ENCODE measurements around the gene GPR45. TPM values are rescaled to one million over a fixed set of nuclear protein-coding genes. Genes with fewer than 3 reads are reported as not detected.

The GPR45 gene
- total and polyA plus RNA-seq, 2 donors from 2014 or later, result not detected

GRCh38 chr2:105215586-105216192, 25.9 kb upstream of the GPR45 start:
- no peaks in the 10 kb centered on the region for H3K9me3 ChIP-seq (ENCODE audit: control insufficient read depth in 2 of 3, insufficient read depth in 1 of 3, low read length in 3 of 3)
- H3K27me3 ChIP-seq (ENCODE audit: control insufficient read depth, insufficient read depth, low read length), result no peaks in the 10 kb centered on the region
- H3K36me3 ChIP-seq (ENCODE audit: control insufficient read depth in 2 of 3, insufficient read depth in 3 of 3, low read length in 3 of 3), result no peaks in the 10 kb centered on the region
- no peak for FAIRE-seq
- TF ChIP-seq CTCF (IDR thresholded peaks at IDR 0.05; ENCODE audit: borderline replicate concordance, extremely low read depth, insufficient read depth), result no peak
- intact Hi-C loops (cut with DNase I), result no loop called here
- H3K4me3 ChIP-seq (ENCODE audit: low read length in 3 of 3), result no peak overlapping the region
- DNase-seq, result no peak
- H3K9ac ChIP-seq (ENCODE audit: low read length in 3 of 3), result no peak overlapping the region
- H3K4me1 ChIP-seq (ENCODE audit: control insufficient read depth in 2 of 3, insufficient read depth in 2 of 3, low read depth in 1 of 3, low read length in 3 of 3), result no peaks in the 10 kb centered on the region
- no peak overlapping the region for H3K27ac ChIP-seq (ENCODE audit: low read depth in 2 of 2, low read length in 2 of 2)

GRCh38 chr2:105220604-105221003, 20.9 kb upstream of the GPR45 start:
- Histone ChIP-seq H3K36me3 (ENCODE audit: control insufficient read depth in 2 of 3, insufficient read depth in 3 of 3, low read length in 3 of 3) (no peaks in the 10 kb centered on the region), H3K27me3 (ENCODE audit: control insufficient read depth, insufficient read depth, low read length) (no peaks in the 10 kb centered on the region), H3K27ac (ENCODE audit: low read depth in 2 of 2, low read length in 2 of 2) (no peak overlapping the region), H3K9ac (ENCODE audit: low read length in 3 of 3) (no peak overlapping the region), H3K4me3 (ENCODE audit: low read length in 3 of 3) (no peak overlapping the region), H3K9me3 (ENCODE audit: control insufficient read depth in 2 of 3, insufficient read depth in 1 of 3, low read length in 3 of 3) (no peaks in the 10 kb centered on the region), H3K4me1 (ENCODE audit: control insufficient read depth in 2 of 3, insufficient read depth in 2 of 3, low read depth in 1 of 3, low read length in 3 of 3) (no peaks in the 10 kb centered on the region)
- FAIRE-seq (no peak), DNase-seq (no peak)
- TF ChIP-seq CTCF (IDR thresholded peaks at IDR 0.05; ENCODE audit: borderline replicate concordance, extremely low read depth, insufficient read depth), result no peak
- intact Hi-C loops (cut with DNase I), result no loop called here

- no peaks in the 10 kb centered on the region for H3K4me1 ChIP-seq (ENCODE audit: control insufficient read depth in 2 of 3, insufficient read depth in 2 of 3, low read depth in 1 of 3, low read length in 3 of 3)
- FAIRE-seq (no peak), DNase-seq (no peak)
- H3K27ac ChIP-seq (ENCODE audit: low read depth in 2 of 2, low read length in 2 of 2), result no peak overlapping the region
- H3K27me3 ChIP-seq (ENCODE audit: control insufficient read depth, insufficient read depth, low read length), result no peaks in the 10 kb centered on the region
- H3K36me3 ChIP-seq (ENCODE audit: control insufficient read depth in 2 of 3, insufficient read depth in 3 of 3, low read length in 3 of 3), result no peaks in the 10 kb centered on the region
- no peak overlapping the region for H3K9ac ChIP-seq (ENCODE audit: low read length in 3 of 3)
- intact Hi-C loops (cut with DNase I), result no loop called here
- no peak overlapping the region for H3K4me3 ChIP-seq (ENCODE audit: low read length in 3 of 3)
- no peak for TF ChIP-seq CTCF (IDR thresholded peaks at IDR 0.05; ENCODE audit: borderline replicate concordance, extremely low read depth, insufficient read depth)
- no peaks in the 10 kb centered on the region for H3K9me3 ChIP-seq (ENCODE audit: control insufficient read depth in 2 of 3, insufficient read depth in 1 of 3, low read length in 3 of 3)
Measured at GRCh38 chr2:105224444-105224843, 17.1 kb upstream of the GPR45 start.

GRCh38 chr2:105231232-105231619, 10.3 kb upstream of the GPR45 start:
- TF ChIP-seq CTCF (IDR thresholded peaks at IDR 0.05; ENCODE audit: borderline replicate concordance, extremely low read depth, insufficient read depth), result no peak
- Histone ChIP-seq H3K9me3 (ENCODE audit: control insufficient read depth in 2 of 3, insufficient read depth in 1 of 3, low read length in 3 of 3) (no peaks in the 10 kb centered on the region), H3K9ac (ENCODE audit: low read length in 3 of 3) (no peak overlapping the region), H3K36me3 (ENCODE audit: control insufficient read depth in 2 of 3, insufficient read depth in 3 of 3, low read length in 3 of 3) (no peaks in the 10 kb centered on the region), H3K4me1 (ENCODE audit: control insufficient read depth in 2 of 3, insufficient read depth in 2 of 3, low read depth in 1 of 3, low read length in 3 of 3) (peaks cover 0 to 2% (median 0%) of the 10 kb centered on the region in 3 donors), H3K4me3 (ENCODE audit: low read length in 3 of 3) (no peak overlapping the region), H3K27me3 (ENCODE audit: control insufficient read depth, insufficient read depth, low read length) (no peaks in the 10 kb centered on the region), H3K27ac (ENCODE audit: low read depth in 2 of 2, low read length in 2 of 2) (no peak overlapping the region)
- intact Hi-C loops (cut with DNase I), result no loop called here
- DNase-seq (no peak), FAIRE-seq (no peak)
